ENCODE results near the gene BHLHE23.
"Not testable (repeated sequence)": the region's sequence is repeated elsewhere in the genome, so short reads cannot be mapped to it uniquely, and the experiment has no call there.

Gene BHLHE23

GRCh38 chr20:62970307-62971210 lies 36.2 kb downstream of the BHLHE23 start:
- no peak for DNase-seq

- DNase-seq: no peak
These were observed 36.8 kb downstream of the BHLHE23 start for GRCh38 chr20:62969939-62970306.

GRCh38 chr20:62969179-62969760 lies 37.5 kb downstream of the BHLHE23 start:
- DNase-seq: no peak

- no peak for DNase-seq
These were observed 38.2 kb downstream of the BHLHE23 start for GRCh38 chr20:62968378-62969178.

DNA sequence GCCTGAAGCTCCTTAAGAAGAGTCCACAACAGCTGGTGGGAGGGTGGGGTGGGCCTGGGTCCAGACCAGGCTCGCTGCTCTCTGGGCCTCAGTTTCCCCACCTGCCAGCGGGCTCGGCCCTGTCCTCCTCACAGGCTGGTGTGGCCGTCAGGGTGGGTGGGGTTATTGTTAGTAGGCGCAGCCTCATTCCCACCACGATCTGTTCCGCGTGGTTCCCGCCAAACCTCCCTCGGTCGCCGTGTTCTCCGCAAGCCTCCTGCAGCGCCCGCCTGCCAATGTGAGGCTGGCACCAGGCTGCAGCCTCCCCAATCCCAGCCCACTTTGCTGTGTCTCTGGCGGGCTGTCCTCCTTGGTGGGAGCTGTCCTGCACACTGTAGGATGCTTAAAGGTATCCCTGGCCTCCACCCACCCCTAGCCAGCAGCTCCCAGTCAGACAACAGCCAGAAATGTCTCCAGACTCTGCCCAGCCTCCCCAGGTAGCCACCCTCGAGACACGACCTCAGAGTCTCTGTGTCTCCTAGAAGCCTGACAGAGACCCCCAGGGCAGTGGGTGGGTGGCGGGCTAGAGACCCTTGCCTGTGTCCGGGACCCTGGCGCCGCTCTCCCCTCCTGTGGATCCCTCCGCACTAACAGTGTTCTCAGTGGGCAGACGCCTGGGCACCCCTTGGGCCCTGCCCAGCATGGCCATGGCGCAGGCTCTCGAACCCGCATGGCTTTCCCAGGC lies 39.0 kb downstream of the BHLHE23 start:
- DNase-seq: no peak

- DNase-seq: no peak
These were observed 39.6 kb downstream of the BHLHE23 start for GRCh38 chr20:62967149-62967501.

GRCh38 chr20:62966212-62967148 lies 40.3 kb downstream of the BHLHE23 start:
- DNase-seq: no peak

- no peak for DNase-seq
These were observed 41.4 kb downstream of the BHLHE23 start for GRCh38 chr20:62965363-62965771.

DNA sequence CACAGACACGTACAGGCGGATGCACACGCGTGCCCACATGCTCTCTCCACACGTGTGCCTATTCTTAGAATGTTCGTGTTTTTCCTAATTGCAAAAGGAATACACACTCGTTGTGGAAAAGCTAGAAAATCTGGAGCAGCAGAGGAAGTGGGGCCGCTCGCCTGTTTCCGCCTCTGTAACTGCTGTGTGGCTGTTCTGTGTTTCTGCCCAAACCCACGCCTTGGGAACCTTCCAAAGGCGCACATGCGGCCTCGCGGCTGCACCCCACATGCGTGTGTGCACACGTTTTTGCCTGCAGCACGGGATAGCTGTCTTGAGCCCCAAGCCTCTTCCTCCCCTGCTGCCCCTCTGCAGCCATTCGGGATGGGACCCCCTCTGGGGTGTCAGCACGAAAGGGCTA lies 42.1 kb downstream of the BHLHE23 start:
- no peak for DNase-seq

GRCh38 chr20:62963614-62964397 lies 43.0 kb downstream of the BHLHE23 start:
- DNase-seq: no peak

DNA sequence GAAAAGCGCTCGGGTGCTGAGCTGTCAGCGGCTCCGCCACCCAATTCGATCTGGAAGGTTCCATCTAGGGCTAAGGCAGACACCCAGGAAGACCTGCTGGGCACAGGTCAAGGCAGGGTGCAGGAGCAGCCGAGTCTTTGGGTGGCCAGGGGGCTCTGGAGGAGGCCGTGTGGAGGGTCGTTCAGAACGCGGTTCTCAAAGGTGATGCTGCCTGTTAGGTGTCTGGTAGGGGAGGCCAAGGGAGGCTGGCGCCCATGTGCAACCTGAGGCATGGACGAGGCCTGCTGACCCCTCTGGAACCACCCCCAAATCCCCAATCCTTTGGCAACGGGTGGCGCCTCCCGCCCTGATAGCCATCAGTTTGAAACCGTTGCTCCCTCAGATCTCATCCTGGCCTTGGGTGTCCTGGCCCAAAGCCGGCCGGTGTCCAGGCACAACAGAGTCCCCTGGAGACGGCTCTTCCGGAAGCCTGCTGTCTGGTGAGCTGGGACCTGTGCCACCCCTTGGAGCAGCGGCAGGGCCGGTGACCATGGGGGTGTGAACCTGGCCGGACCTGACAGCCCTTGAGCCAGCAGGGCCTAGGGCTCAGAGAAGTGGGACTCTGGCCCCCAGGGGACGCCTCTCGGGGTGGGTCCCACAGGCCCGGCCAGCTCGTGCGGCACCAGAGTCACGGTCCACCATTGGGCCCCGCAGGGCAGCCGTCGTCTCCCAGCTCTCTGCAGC lies 43.7 kb downstream of the BHLHE23 start:
- no peak for DNase-seq

- DNase-seq: no peak
These were observed 44.4 kb downstream of the BHLHE23 start for GRCh38 chr20:62962221-62962879.

- DNase-seq: no peak
These were observed 45.0 kb downstream of the BHLHE23 start for GRCh38 chr20:62961799-62962198.

DNA sequence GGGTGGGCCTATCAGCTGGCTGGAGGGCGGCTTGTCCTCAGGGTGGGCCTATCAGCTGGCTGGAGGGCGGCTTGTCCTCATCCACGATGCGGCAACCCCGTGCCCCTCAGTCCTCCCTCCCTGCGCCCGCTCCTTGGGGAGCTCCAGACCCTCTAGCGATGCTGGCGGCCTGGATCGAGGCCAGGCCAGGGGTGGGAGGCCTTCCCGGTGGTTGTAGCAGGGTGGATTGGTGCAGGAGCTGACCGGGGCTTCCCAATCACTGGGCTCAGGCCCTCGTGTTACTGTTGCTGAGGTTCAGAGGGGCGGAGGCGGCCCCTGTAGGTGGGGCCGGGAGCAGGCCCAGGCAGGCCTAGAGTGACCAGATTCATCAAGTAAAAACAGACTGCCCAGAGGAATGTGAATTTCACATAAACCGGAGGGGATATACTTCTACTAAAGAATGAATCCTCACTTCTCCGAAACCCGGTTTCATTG lies 45.4 kb downstream of the BHLHE23 start:
- no peak for DNase-seq

GRCh38 chr20:62960446-62961309 lies 46.1 kb downstream of the BHLHE23 start:
- not testable (repeated sequence) for DNase-seq

GRCh38 chr20:62959998-62960436 lies 46.7 kb downstream of the BHLHE23 start:
- DNase-seq: no peak

- DNase-seq: no peak
These were observed 47.4 kb downstream of the BHLHE23 start for GRCh38 chr20:62959101-62959971.

Measured in activated CD4-positive, alpha-beta T cell treated with anti-CD3 and anti-CD28 coated beads, Interleukin-2, amount 50 U/mL, for 48 hours (primary cell).